Bronchial epithelial cell (primary cell): Measurements from ENCODE around the gene BANK1. TPM values are rescaled to one million over a fixed set of nuclear protein-coding genes. Genes with fewer than 3 reads are reported as not detected.
A peak's percentile ranks its signal among the peaks of the same experiment; 100 is the strongest.

Experiments used
- DNase-seq: peaks from one replicate; pipeline ENCODE4 v3.0.0-alpha.2; 2010; ENCODE audit warnings: low read depth
- FAIRE-seq: peaks from 2 replicates; lab custom pipeline; 2011; peaks lifted over from hg19 to GRCh38; lab: Jason Lieb, UNC
- H3K27me3 ChIP-seq: 2 replicates; pipeline ENCODE4 v1.5.1; 2011; ENCODE audit warnings: low read length; ENCODE audit not compliant: control insufficient read depth, insufficient read depth
- H3K36me3 ChIP-seq: 2 replicates; pipeline ENCODE4 v1.5.1; 2011; ENCODE audit warnings: low read length; ENCODE audit not compliant: control insufficient read depth, insufficient read depth
- H3K4me3 ChIP-seq: 2 replicates; pipeline ENCODE4 v1.5.1; 2011; ENCODE audit warnings: mild to moderate bottlenecking, low read depth, low read length, control low read depth
- CTCF ChIP-seq: IDR thresholded peaks from 2 replicates; pipeline ENCODE4 v1.5.1; 2011; ENCODE audit warnings: mild to moderate bottlenecking, moderate library complexity, low read length, control low read depth, inconsistent platforms; ENCODE audit not compliant: insufficient read depth, severe bottlenecking
- total RNA-seq: library from RNA; depleted of rRNA; stranded (reverse); fragments of >200 nt; gene quantifications from 2 replicates; pipeline ENCODE4 v1.2.1, GENCODE V29; 2014

BANK1 gene
- total RNA-seq, 1 donor from 2014 or later: 0.26 TPM

- Histone ChIP-seq H3K27me3 (no peaks in the 10 kb centered on the region), H3K4me3 (no peak overlapping the region), H3K36me3 (no peaks in the 10 kb centered on the region)
- FAIRE-seq (no peak), DNase-seq (peak; percentile 41)
- TF ChIP-seq CTCF: no peak
These were observed 246.3 kb downstream of the BANK1 start for GRCh38 chr4:102036619-102037376.

- DNase-seq (no peak), FAIRE-seq (no peak)
- Histone ChIP-seq H3K4me3 (no peak overlapping the region), H3K27me3 (no peaks in the 10 kb centered on the region), H3K36me3 (no peaks in the 10 kb centered on the region)
- TF ChIP-seq CTCF: no peak
These were observed 247.0 kb downstream of the BANK1 start for GRCh38 chr4:102037566-102037965.

- FAIRE-seq: no peak
- no peaks in the 10 kb centered on the region for H3K27me3 ChIP-seq
- no peaks in the 10 kb centered on the region for H3K36me3 ChIP-seq
- TF ChIP-seq CTCF: no peak
- no peak for DNase-seq
- no peak overlapping the region for H3K4me3 ChIP-seq
These were observed 252.6 kb downstream of the BANK1 start for GRCh38 chr4:102042871-102043802.

GRCh38 chr4:102047616-102048015 is 257.1 kb downstream of the BANK1 start:
- no peak for DNase-seq
- H3K36me3 ChIP-seq: no peaks in the 10 kb centered on the region
- no peaks in the 10 kb centered on the region for H3K27me3 ChIP-seq
- TF ChIP-seq CTCF: no peak
- FAIRE-seq: no peak
- H3K4me3 ChIP-seq: no peak overlapping the region

GRCh38 chr4:102055805-102056204 is 265.3 kb downstream of the BANK1 start:
- FAIRE-seq (no peak), DNase-seq (no peak)
- no peak for TF ChIP-seq CTCF
- no peaks in the 10 kb centered on the region for H3K27me3 ChIP-seq
- H3K4me3 ChIP-seq: no peak overlapping the region
- no peaks in the 10 kb centered on the region for H3K36me3 ChIP-seq
